GM10847 (cell line): Measurements from ENCODE around the gene CSTF2T.

Experiments used
- POLR2A ChIP-seq: IDR thresholded peaks from 2 replicates; pipeline ENCODE4 v1.6.1; 2011; ENCODE audit not compliant: insufficient read length; ENCODE audit errors: extremely low read depth

The CSTF2T gene

GRCh38 chr10:51707821-51708424, 8.5 kb upstream of the CSTF2T start:
- no peak for TF ChIP-seq POLR2A

GRCh38 chr10:51707392-51707791, 8.0 kb upstream of the CSTF2T start:
- no peak for TF ChIP-seq POLR2A

GRCh38 chr10:51706225-51706624, 6.8 kb upstream of the CSTF2T start:
- no peak for TF ChIP-seq POLR2A

- no peak for TF ChIP-seq POLR2A
Observed at GRCh38 chr10:51705774-51706173, 6.4 kb upstream of the CSTF2T start.

GRCh38 chr10:51700228-51700817, 928 bp upstream of the CSTF2T start:
- TF ChIP-seq POLR2A, result no peak

- no peak for TF ChIP-seq POLR2A
Observed at GRCh38 chr10:51699145-51699474, 285 bp downstream of the CSTF2T start.

- no peak for TF ChIP-seq POLR2A
Observed at GRCh38 chr10:51698473-51699063, 827 bp downstream of the CSTF2T start.

- no peak for TF ChIP-seq POLR2A
Observed at GRCh38 chr10:51696251-51696650, 3.1 kb downstream of the CSTF2T start.

GRCh38 chr10:51694086-51694768, 5.2 kb downstream of the CSTF2T start:
- no peak for TF ChIP-seq POLR2A

- no peak for TF ChIP-seq POLR2A
Observed at GRCh38 chr10:51691135-51691534, 8.3 kb downstream of the CSTF2T start.

GRCh38 chr10:51689536-51689935, 9.9 kb downstream of the CSTF2T start:
- TF ChIP-seq POLR2A, result no peak

GRCh38 chr10:51687296-51687695, 12.1 kb downstream of the CSTF2T start:
- TF ChIP-seq POLR2A, result no peak

GRCh38 chr10:51685768-51686167, 13.6 kb downstream of the CSTF2T start:
- TF ChIP-seq POLR2A, result no peak

GRCh38 chr10:51683031-51683691, 16.2 kb downstream of the CSTF2T start:
- TF ChIP-seq POLR2A, result no peak

GRCh38 chr10:51679841-51680240, 19.6 kb downstream of the CSTF2T start:
- no peak for TF ChIP-seq POLR2A

- TF ChIP-seq POLR2A, result no peak
Observed at GRCh38 chr10:51675088-51675487, 24.3 kb downstream of the CSTF2T start.
